Measurements from ENCODE around the gene FAM234B. TPM values are rescaled to one million over a fixed set of nuclear protein-coding genes. Genes with fewer than 3 reads are reported as not detected.

FAM234B gene
- total RNA-seq, 2 experiments from 2014 or later: 3.0 to 3.2 TPM

DNA sequence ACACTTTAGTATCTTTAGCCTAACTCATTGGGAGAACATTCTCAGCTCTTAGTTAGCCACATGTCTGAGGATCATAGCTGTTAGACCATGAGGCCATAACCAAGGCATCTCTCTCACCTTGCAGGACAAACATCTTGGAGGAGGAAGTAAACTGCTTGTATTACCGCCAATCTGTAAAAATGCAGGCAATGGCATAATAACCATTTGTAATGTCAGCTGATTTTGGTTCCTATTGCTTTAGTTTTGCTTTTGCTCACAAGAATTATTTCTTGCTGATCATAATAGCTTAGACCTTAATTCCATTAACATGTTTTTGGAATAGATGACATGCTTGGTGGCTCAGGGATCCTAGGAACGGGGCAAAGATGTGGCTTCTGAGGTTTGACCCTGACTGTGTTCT lies 75.6 kb downstream of the FAM234B start:
- CTCF ChIA-PET: interaction anchor here (0.7 kb wide), 1 partner anchor 15 kb away, joined by 4 read pairs; no protein-coding TSS in a partner anchor
- H3K27ac ChIP-seq (ENCODE audit: low read depth in 1 of 2, low read length in 2 of 2): no peak overlapping the region
- no peak for DNase-seq
- no peak overlapping the region for H3K4me3 ChIP-seq (ENCODE audit: low read length)
- intact Hi-C loops (cut with DNase I, micrococcal nuclease): no loop called here
- H3K36me3 Mint-ChIP-seq (ENCODE audit: low read depth): no peaks in the 10 kb centered on the region
- no peaks in the 10 kb centered on the region for H3K36me3 ChIP-seq (ENCODE audit: insufficient read depth, low read length)
- H3K4me1 ChIP-seq (ENCODE audit: insufficient read depth, low read length): no peaks in the 10 kb centered on the region
- no peaks in the 10 kb centered on the region for H3K9me3 ChIP-seq (ENCODE audit: control insufficient read depth in 1 of 2, insufficient read depth in 1 of 2, low read length in 2 of 2)
- H3K27me3 ChIP-seq (ENCODE audit: control insufficient read depth in 1 of 2, insufficient read depth in 2 of 2, low read length in 2 of 2): no peaks in the 10 kb centered on the region
- no peak overlapping the region for H3K27ac Mint-ChIP-seq
- no peaks in the 10 kb centered on the region for H3K9me3 Mint-ChIP-seq
- POLR2A ChIA-PET: no interaction called here
- no peak for TF ChIP-seq CTCF (IDR thresholded peaks at IDR 0.05)
- no peaks in the 10 kb centered on the region for H3K4me1 Mint-ChIP-seq (ENCODE audit: low read depth)
- no peak overlapping the region for H3K4me3 Mint-ChIP-seq
- H3K27me3 Mint-ChIP-seq: no peaks in the 10 kb centered on the region
- no peak for ATAC-seq (ENCODE audit: poor library complexity)

DNA sequence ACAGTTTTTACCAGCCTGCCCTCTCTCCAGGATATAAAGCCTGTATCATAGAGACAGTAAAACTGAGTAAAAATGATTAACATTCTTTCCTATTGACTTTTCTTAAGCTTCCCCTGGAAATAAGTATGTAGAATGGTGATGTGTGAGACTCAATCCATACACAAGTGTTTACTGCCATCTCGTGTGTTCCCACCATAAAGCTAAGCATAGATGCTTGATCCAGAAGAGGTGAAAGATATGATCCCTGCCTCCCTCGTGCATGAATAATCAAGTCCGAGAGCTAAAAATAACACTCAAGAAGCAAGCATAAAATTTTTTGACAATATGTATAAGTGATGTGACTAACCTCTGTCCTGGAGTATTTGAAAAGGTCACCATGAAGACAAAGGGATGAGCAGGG lies 76.2 kb downstream of the FAM234B start:
- POLR2A ChIA-PET: no interaction called here
- CTCF ChIA-PET: interaction anchor here (0.7 kb wide), 1 partner anchor 15 kb away, joined by 4 read pairs; no protein-coding TSS in a partner anchor
- intact Hi-C loops (cut with DNase I, micrococcal nuclease): no loop called here

GRCh38 chr12:13121568-13121967 lies 77.4 kb downstream of the FAM234B start:
- CTCF ChIA-PET: no interaction called here
- no peak for TF ChIP-seq CTCF (IDR thresholded peaks at IDR 0.05)
- DNase-seq (no peak), ATAC-seq (ENCODE audit: poor library complexity) (no peak)
- no peaks in the 10 kb centered on the region for H3K4me1 Mint-ChIP-seq (ENCODE audit: low read depth)
- Histone ChIP-seq H3K9me3 (ENCODE audit: control insufficient read depth in 1 of 2, insufficient read depth in 1 of 2, low read length in 2 of 2) (no peaks in the 10 kb centered on the region), H3K4me3 (ENCODE audit: low read length) (no peak overlapping the region), H3K4me1 (ENCODE audit: insufficient read depth, low read length) (no peaks in the 10 kb centered on the region), H3K27me3 (ENCODE audit: control insufficient read depth in 1 of 2, insufficient read depth in 2 of 2, low read length in 2 of 2) (no peaks in the 10 kb centered on the region), H3K36me3 (ENCODE audit: insufficient read depth, low read length) (no peaks in the 10 kb centered on the region), H3K27ac (ENCODE audit: low read depth in 1 of 2, low read length in 2 of 2) (no peak overlapping the region)
- H3K4me3 Mint-ChIP-seq: no peak overlapping the region
- no peaks in the 10 kb centered on the region for H3K27me3 Mint-ChIP-seq
- intact Hi-C loops (cut with DNase I, micrococcal nuclease): no loop called here
- no peaks in the 10 kb centered on the region for H3K36me3 Mint-ChIP-seq (ENCODE audit: low read depth)
- no peak overlapping the region for H3K27ac Mint-ChIP-seq
- H3K9me3 Mint-ChIP-seq: no peaks in the 10 kb centered on the region
- POLR2A ChIA-PET: no interaction called here

More for the DNA sequence above, 76.2 kb downstream of the FAM234B start:
- Mint-ChIP-seq H3K4me3 (no peak overlapping the region), H3K36me3 (ENCODE audit: low read depth) (no peaks in the 10 kb centered on the region), H3K27ac (no peak overlapping the region), H3K9me3 (no peaks in the 10 kb centered on the region), H3K27me3 (no peaks in the 10 kb centered on the region), H3K4me1 (ENCODE audit: low read depth) (no peaks in the 10 kb centered on the region)
- Histone ChIP-seq H3K36me3 (ENCODE audit: insufficient read depth, low read length) (no peaks in the 10 kb centered on the region), H3K4me1 (ENCODE audit: insufficient read depth, low read length) (no peaks in the 10 kb centered on the region), H3K9me3 (ENCODE audit: control insufficient read depth in 1 of 2, insufficient read depth in 1 of 2, low read length in 2 of 2) (no peaks in the 10 kb centered on the region), H3K27ac (ENCODE audit: low read depth in 1 of 2, low read length in 2 of 2) (no peak overlapping the region), H3K27me3 (ENCODE audit: control insufficient read depth in 1 of 2, insufficient read depth in 2 of 2, low read length in 2 of 2) (no peaks in the 10 kb centered on the region), H3K4me3 (ENCODE audit: low read length) (no peak overlapping the region)
- no peak for TF ChIP-seq CTCF (IDR thresholded peaks at IDR 0.05)
- DNase-seq (no peak), ATAC-seq (ENCODE audit: poor library complexity) (no peak)
